ENCODE data around the gene LDLRAD1.
A peak's percentile ranks its signal among the peaks of the same experiment; 100 is the strongest.
"Not testable (repeated sequence)": the region's sequence is repeated elsewhere in the genome, so short reads cannot be mapped to it uniquely, and the experiment has no call there.

LDLRAD1 gene

GRCh38 chr1:54052431-54052933, 34.5 kb upstream of the LDLRAD1 start:
- no peaks in the 10 kb centered on the region for H3K27me3 ChIP-seq (replicated peaks)
- in situ Hi-C loops (cut with HindIII; ENCODE audit: low pct_ligation_motif_present, low sequenced_read_pairs), result no loop called here
- H3K36me3 ChIP-seq (replicated peaks), result no peaks in the 10 kb centered on the region
- peak; percentile 74 for DNase-seq
- peak overlapping the region; percentile 97 for H3K4me3 ChIP-seq (ENCODE audit: low read depth, low read length)
- peak overlapping the region; percentile 90 for H3K27ac ChIP-seq
- TF ChIP-seq CTCF (IDR thresholded peaks at IDR 0.05; ENCODE audit: low read depth, low read length, missing control alignments), result no peak

DNA sequence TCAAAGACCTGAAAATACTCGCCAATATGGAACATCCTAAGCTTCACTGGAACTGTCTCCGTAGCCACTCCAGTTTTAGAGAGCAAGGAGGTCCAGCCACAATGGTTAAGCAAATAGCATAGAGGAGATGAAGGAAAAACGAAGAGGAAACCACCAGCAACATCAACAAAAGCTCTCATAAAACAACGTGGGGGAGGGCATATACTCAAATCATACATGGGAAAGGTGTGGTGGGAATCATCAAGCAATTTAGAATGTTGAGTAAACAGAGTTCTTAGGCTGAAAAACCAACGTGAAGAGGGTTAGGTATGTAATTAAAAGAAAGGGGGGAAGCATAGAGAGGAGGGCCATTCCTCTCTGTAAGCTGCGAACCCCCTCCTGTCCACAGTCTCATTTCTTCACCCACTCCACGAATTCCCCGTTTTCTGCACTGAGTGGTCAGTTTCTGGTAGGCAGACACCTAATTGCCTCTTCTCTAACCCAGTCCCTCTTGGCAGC, 34.0 kb upstream of the LDLRAD1 start:
- H3K36me3 ChIP-seq (replicated peaks), result no peaks in the 10 kb centered on the region
- in situ Hi-C loops (cut with HindIII; ENCODE audit: low pct_ligation_motif_present, low sequenced_read_pairs), result no loop called here
- H3K4me3 ChIP-seq (ENCODE audit: low read depth, low read length), result peak overlapping the region; percentile 97
- TF ChIP-seq CTCF (IDR thresholded peaks at IDR 0.05; ENCODE audit: low read depth, low read length, missing control alignments), result no peak
- peak overlapping the region; percentile 90 for H3K27ac ChIP-seq
- DNase-seq, result no peak
- no peaks in the 10 kb centered on the region for H3K27me3 ChIP-seq (replicated peaks)

DNA sequence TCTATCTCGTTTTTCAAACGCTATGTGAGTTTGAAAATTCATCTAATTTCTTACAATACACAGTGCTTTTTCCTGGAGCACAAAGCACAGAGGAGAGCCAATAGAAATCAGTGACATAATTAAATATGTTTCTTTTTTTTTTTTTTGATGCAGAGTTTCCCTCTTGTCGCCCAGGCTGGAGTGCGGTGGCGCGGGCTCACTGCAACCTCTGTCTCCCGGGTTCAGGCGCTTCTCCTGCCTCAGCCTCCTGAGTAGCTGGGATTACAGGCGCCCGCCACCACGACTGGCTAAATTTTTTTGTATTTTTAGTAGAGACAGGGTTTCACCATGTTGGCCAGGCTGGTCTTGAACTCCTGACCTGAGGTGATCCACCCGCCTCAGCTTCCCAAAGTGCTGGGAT, 32.4 kb upstream of the LDLRAD1 start:
- DNase-seq; in situ Hi-C loops (cut with HindIII; ENCODE audit: low pct_ligation_motif_present, low sequenced_read_pairs); H3K4me3 ChIP-seq (ENCODE audit: low read depth, low read length): not testable (repeated sequence)

DNA sequence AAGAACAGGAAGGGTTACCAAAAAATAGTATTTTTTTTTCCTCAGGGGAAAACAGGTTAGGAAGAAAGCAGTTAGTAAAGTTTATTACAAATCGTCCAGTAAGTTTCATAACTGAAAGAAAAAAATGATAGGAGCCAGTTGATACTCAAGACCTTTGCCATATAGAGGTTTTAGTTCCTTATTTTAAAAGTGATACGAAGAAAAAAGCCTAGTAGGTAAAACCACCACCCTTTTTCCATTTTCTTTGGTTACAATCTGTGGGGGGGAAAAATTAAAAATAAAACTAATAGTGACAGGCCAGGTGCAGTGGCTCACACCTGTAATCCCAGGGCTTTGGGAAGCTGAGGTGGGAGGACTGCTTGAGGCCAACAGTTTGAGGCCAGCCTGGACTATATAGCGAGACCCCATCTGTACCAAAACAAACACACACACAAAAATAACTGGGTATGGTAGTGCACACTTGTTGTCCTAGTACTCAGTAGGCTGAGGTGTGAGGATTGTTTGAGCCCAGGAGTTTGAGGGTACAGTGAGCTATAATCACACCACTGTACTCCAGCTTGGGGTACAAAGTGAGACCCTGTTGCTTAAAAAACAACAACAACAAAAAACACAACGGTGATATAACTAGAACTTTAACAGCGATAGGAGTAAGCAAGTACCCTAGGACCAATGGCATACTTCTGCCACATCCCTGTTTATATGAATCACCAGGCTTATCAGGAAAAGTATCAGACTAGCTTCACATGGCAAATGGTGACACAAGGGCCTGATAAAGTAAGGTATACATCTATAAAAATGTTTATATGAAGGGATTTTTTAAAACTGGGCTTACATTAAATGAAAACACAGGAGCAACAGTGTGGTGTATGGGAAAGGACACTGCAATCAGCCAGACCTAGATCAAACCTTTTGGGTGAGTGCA, 29.7 kb upstream of the LDLRAD1 start:
- no peaks in the 10 kb centered on the region for H3K27me3 ChIP-seq (replicated peaks)
- no peak for TF ChIP-seq CTCF (IDR thresholded peaks at IDR 0.05; ENCODE audit: low read depth, low read length, missing control alignments)
- DNase-seq, result no peak
- H3K27ac ChIP-seq, result peak overlapping the region; percentile 61
- H3K4me3 ChIP-seq (ENCODE audit: low read depth, low read length), result no peak overlapping the region
- H3K36me3 ChIP-seq (replicated peaks), result peaks cover under 1% of the 10 kb centered on the region
- in situ Hi-C loops (cut with HindIII; ENCODE audit: low pct_ligation_motif_present, low sequenced_read_pairs), result no loop called here

More for the DNA sequence above, 32.4 kb upstream of the LDLRAD1 start:
- not testable (repeated sequence) for H3K36me3 ChIP-seq (replicated peaks); H3K27ac ChIP-seq; H3K27me3 ChIP-seq (replicated peaks)

DNA sequence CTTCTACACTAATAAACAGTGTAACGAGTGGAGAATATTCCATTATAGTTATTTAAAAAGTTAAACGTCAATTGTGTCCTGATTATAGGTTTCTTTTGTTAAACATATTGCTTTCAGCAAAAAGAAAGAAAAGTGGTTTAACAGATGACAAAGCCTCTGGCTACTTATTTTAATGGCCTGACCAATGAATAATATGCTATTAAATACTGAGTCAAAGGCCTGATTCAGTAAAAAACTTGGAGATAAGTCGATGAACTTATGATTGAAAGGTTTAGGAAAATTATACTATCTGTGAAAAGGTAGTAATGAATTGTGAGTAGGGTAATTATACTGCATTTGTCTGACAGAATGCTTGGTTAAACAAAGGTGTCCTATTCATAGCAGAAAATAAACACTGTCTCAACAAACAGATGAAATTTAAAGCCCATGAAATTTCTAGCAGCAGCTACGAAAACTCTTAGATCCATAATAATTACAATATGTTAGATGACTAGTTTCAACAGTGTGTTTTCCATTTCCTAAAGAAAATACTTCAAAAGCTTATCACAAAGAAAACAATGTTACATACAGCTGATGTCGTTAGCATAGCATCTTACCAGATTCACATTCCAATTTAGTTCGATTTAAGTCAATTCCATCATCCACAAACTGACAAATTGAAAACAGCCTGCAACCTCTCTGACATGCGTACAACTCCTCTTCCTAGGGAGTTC, 28.8 kb upstream of the LDLRAD1 start:
- in situ Hi-C loops (cut with HindIII; ENCODE audit: low pct_ligation_motif_present, low sequenced_read_pairs), result no loop called here
- DNase-seq, result no peak
- Histone ChIP-seq H3K36me3 (replicated peaks) (peaks cover 7% of the 10 kb centered on the region), H3K4me3 (ENCODE audit: low read depth, low read length) (no peak overlapping the region), H3K27me3 (replicated peaks) (no peaks in the 10 kb centered on the region), H3K27ac (peak overlapping the region; percentile 61)
- no peak for TF ChIP-seq CTCF (IDR thresholded peaks at IDR 0.05; ENCODE audit: low read depth, low read length, missing control alignments)

GRCh38 chr1:54045496-54045895, 27.5 kb upstream of the LDLRAD1 start:
- Histone ChIP-seq H3K4me3 (ENCODE audit: low read depth, low read length) (no peak overlapping the region), H3K36me3 (replicated peaks) (peaks cover 7% of the 10 kb centered on the region), H3K27me3 (replicated peaks) (no peaks in the 10 kb centered on the region), H3K27ac (no peak overlapping the region)
- no peak for TF ChIP-seq CTCF (IDR thresholded peaks at IDR 0.05; ENCODE audit: low read depth, low read length, missing control alignments)
- in situ Hi-C loops (cut with HindIII; ENCODE audit: low pct_ligation_motif_present, low sequenced_read_pairs), result no loop called here
- DNase-seq, result no peak

Measured in brain microvascular endothelial cell (primary cell).